HG03354 (cell line): ENCODE results near the gene ZNF804A.

Experiments
- ATAC-seq: cut with Tn5 transposase; IDR thresholded peaks from one replicate; pipeline ENCODE4 v1.9.1; 2021; ENCODE audit warnings: mild to moderate bottlenecking; ENCODE audit not compliant: unreplicated experiment, poor library complexity, severe bottlenecking

ZNF804A gene

GRCh38 chr2:184598316-184599053 lies at the start of gene ZNF804A:
Gene ZNF804A (plus strand): TSS chr2:184598529. CDS start chr2:184598960, 431 bp downstream.
- peak; percentile 88 for ATAC-seq

GRCh38 chr2:184549153-184549552 lies 49.2 kb upstream of the ZNF804A start:
- ATAC-seq: no peak

GRCh38 chr2:184551626-184552025 lies 46.7 kb upstream of the ZNF804A start:
- no peak for ATAC-seq

GRCh38 chr2:184554736-184555135 lies 43.6 kb upstream of the ZNF804A start:
- no peak for ATAC-seq

- no peak for ATAC-seq
These were observed 43.0 kb upstream of the ZNF804A start for GRCh38 chr2:184555352-184555751.

GRCh38 chr2:184556639-184557038 lies 41.7 kb upstream of the ZNF804A start:
- ATAC-seq: no peak

- no peak for ATAC-seq
These were observed 39.4 kb upstream of the ZNF804A start for GRCh38 chr2:184558713-184559464.

- ATAC-seq: no peak
These were observed 37.7 kb upstream of the ZNF804A start for GRCh38 chr2:184560603-184561002.

GRCh38 chr2:184562532-184562931 lies 35.8 kb upstream of the ZNF804A start:
- no peak for ATAC-seq

GRCh38 chr2:184564092-184564491 lies 34.2 kb upstream of the ZNF804A start:
- ATAC-seq: no peak

GRCh38 chr2:184566716-184567115 lies 31.6 kb upstream of the ZNF804A start:
- ATAC-seq: no peak

- ATAC-seq: no peak
These were observed 21.3 kb upstream of the ZNF804A start for GRCh38 chr2:184577056-184577455.

GRCh38 chr2:184577743-184578142 lies 20.6 kb upstream of the ZNF804A start:
- no peak for ATAC-seq

GRCh38 chr2:184579226-184579625 lies 19.1 kb upstream of the ZNF804A start:
- ATAC-seq: no peak

- ATAC-seq: no peak
These were observed 16.9 kb upstream of the ZNF804A start for GRCh38 chr2:184581391-184581790.

- ATAC-seq: no peak
These were observed 9.1 kb upstream of the ZNF804A start for GRCh38 chr2:184589261-184589660.

GRCh38 chr2:184596819-184597411 lies 1.4 kb upstream of the ZNF804A start:
- ATAC-seq: peak; percentile 19

- peak; percentile 25 for ATAC-seq
These were observed 748 bp upstream of the ZNF804A start for GRCh38 chr2:184597571-184597991.

GRCh38 chr2:184598002-184598315 lies 370 bp upstream of the ZNF804A start:
- ATAC-seq: peak; percentile 34

GRCh38 chr2:184599054-184599871 lies 934 bp downstream of the ZNF804A start:
- no peak for ATAC-seq
